Esophagus (tissue), 2 donors: ENCODE results near the gene STXBP1. TPM values are rescaled to one million over a fixed set of nuclear protein-coding genes. Genes with fewer than 3 reads are reported as not detected.

Experiments
- H3K27ac ChIP-seq, 2 donors: one replicate each; pipeline ENCODE4 v1.5.1; 2013; ENCODE audit warnings: low read depth in 2 of 2, mild to moderate bottlenecking in 2 of 2, inconsistent platforms in 1 of 2, low read length in 1 of 2, moderate library complexity in 1 of 2
- H3K27me3 ChIP-seq, 2 donors: one replicate each; pipeline ENCODE4 v1.6.1; 2013; ENCODE audit warnings: low read length in 2 of 2, control low read depth in 1 of 2, mild to moderate bottlenecking in 1 of 2; ENCODE audit not compliant: insufficient read depth in 2 of 2, control insufficient read depth in 1 of 2
- H3K36me3 ChIP-seq, 2 donors: one replicate each; pipeline ENCODE4 v1.6.1; 2013; ENCODE audit warnings: low read length in 1 of 2; ENCODE audit not compliant: control insufficient read depth in 2 of 2, insufficient read depth in 2 of 2
- H3K4me1 ChIP-seq, 2 donors: one replicate each; pipeline ENCODE4 v1.6.1; 2013; ENCODE audit warnings: low read length in 1 of 2; ENCODE audit not compliant: control insufficient read depth in 2 of 2, insufficient read depth in 2 of 2
- H3K4me3 ChIP-seq, 2 donors: one replicate each; pipeline ENCODE4 v1.5.1; 2013; ENCODE audit warnings: low read length in 2 of 2, mild to moderate bottlenecking in 2 of 2, low read depth in 1 of 2, moderate library complexity in 1 of 2
- H3K9me3 ChIP-seq, 2 donors: one replicate each; pipeline ENCODE4 v1.6.1; 2013; ENCODE audit warnings: mild to moderate bottlenecking in 2 of 2, low read depth in 1 of 2, low read length in 1 of 2, moderate library complexity in 1 of 2; ENCODE audit not compliant: control insufficient read depth in 2 of 2, insufficient read depth in 1 of 2
- WGBS, 2 donors: extraction: QIAGEN DNeasy Blood & Tissue Kit; methylation state at CpG; one replicate each; pipeline ENCODE4 v1.1.7; 2013; 5-methylcytosine and 5-hydroxymethylcytosine counted together
- polyA plus RNA-seq, 2 donors: library from polyadenylated mRNA; stranded (reverse); fragments of 200-250 nt; gene quantifications; one replicate each; pipeline ENCODE4 v1.2.3, GENCODE V29; 2013
- donor health status: healthy with polysubstance abuse.
- donor health status: Bipolar disorder and iron deficiency.

The STXBP1 gene
- polyA plus RNA-seq, 2 donors, result 4.7 to 7.1 TPM

DNA sequence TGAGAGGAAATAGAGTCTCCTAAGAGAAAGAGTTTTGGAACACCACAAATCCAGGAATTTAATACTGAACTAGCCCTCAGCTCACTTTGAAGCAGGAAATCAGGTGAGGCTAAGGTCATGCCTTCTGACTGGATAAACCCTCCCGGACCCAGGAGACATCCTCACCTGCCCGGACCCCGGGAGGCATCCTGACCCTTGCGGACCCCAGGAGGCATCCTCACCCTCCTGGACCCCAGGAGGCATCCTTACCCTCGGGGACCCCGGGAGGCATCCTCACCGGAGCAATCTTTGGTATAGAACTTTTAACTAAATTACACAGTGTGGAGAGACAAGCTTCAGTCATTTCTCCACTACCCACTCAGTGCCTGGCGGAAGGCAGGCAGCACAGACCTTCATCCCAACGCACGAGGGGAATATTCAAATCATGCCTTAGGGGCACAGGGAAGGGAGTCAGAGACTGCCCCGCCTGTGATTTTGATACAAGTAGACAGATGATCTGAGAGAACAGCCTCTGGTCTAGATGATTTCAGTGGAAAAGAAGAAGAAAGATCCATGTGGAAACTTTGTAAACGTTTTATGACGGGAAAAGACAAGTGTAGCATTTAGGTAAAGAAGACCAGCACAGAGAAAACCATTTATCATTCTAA is 21.3 kb downstream of the STXBP1 start:
- Histone ChIP-seq H3K36me3 (no peaks in the 10 kb centered on the region), H3K27me3 (no peaks in the 10 kb centered on the region), H3K9me3 (no peaks in the 10 kb centered on the region), H3K4me3 (no peak overlapping the region), H3K27ac (no peak overlapping the region), H3K4me1 (peaks cover 0 to 2% of the 10 kb centered on the region in 2 donors)
- WGBS, 2 donors, result 78 to 80% methylated on average over 13 of the region's 13 CpGs

DNA sequence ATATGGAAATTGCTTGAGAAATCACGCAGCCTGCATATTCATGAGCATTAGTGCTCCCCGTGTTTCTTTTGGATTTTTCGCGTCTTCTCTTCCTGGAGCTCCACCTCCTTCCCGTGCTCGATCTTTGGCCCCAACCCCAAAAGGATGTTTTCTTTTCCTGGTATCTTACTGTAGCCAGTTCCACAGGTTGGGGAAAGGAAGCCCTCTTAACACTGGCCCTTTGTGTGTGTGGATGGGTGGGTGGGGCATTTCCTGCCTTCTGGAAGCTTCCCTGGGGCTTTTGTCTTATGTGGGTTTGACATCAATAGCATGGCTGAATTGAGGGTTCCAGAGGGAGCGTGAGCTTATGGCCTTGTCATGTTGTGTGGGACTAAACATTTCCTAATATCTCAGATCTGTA is 21.9 kb downstream of the STXBP1 start:
- Histone ChIP-seq H3K4me1 (peaks cover 0 to 2% of the 10 kb centered on the region in 2 donors), H3K27me3 (no peaks in the 10 kb centered on the region), H3K4me3 (no peak overlapping the region), H3K36me3 (no peaks in the 10 kb centered on the region), H3K27ac (no peak overlapping the region), H3K9me3 (no peaks in the 10 kb centered on the region)
- 70 to 77% methylated on average over 7 of the region's 7 CpGs for WGBS, 2 donors

- 86 to 89% methylated on average over 5 of the region's 5 CpGs for whole genome bisulfite sequencing, 2 donors
- no peaks in the 10 kb centered on the region for H3K36me3 ChIP-seq
- H3K4me1 ChIP-seq, result no peaks in the 10 kb centered on the region
- no peak overlapping the region for H3K4me3 ChIP-seq
- H3K9me3 ChIP-seq, result no peaks in the 10 kb centered on the region
- no peaks in the 10 kb centered on the region for H3K27me3 ChIP-seq
- H3K27ac ChIP-seq, result no peak overlapping the region
Measured at GRCh38 chr9:127634698-127635097, 22.6 kb downstream of the STXBP1 start.

DNA sequence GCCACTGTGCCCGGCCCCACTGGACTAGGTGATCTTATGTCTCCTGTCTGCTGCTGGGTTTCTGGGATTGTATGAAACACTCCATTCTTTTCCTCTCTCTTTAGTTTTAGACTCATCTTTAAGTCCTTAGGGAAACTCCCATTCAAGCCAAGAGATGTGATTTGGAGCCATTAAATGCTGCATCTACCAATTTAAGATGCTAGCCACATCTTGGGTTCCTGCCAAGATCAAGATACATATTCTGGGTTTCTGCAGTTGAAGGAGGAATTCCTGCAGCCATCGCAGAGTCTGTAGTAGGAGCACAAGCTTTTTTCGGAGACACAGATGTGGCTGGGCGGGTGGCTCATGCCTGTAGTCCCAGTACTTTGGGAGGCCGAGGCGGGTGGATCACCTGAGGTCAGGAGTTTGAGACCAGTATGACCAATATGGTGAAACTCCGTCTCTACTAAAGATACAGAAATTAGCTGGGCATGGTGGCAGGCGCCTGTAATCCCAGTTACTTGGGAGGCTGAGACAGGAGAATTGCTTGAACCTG is 23.2 kb downstream of the STXBP1 start:
- Histone ChIP-seq H3K27ac (no peak overlapping the region), H3K9me3 (no peaks in the 10 kb centered on the region), H3K27me3 (no peaks in the 10 kb centered on the region), H3K4me1 (no peaks in the 10 kb centered on the region), H3K36me3 (no peaks in the 10 kb centered on the region), H3K4me3 (no peak overlapping the region)
- 94 to 95% methylated on average over 8 of the region's 8 CpGs for WGBS, 2 donors

- Histone ChIP-seq H3K4me1 (no peaks in the 10 kb centered on the region), H3K27me3 (no peaks in the 10 kb centered on the region), H3K27ac (peak overlapping the region in 1 of 2 donors; percentile 58), H3K36me3 (no peaks in the 10 kb centered on the region), H3K4me3 (no peak overlapping the region), H3K9me3 (no peaks in the 10 kb centered on the region)
- 26 to 35% methylated on average over 11 of the region's 11 CpGs for WGBS, 2 donors
Measured at GRCh38 chr9:127637322-127637847, 25.3 kb downstream of the STXBP1 start.

- Histone ChIP-seq H3K27ac (no peak overlapping the region), H3K4me1 (no peaks in the 10 kb centered on the region), H3K36me3 (no peaks in the 10 kb centered on the region), H3K4me3 (no peak overlapping the region), H3K9me3 (no peaks in the 10 kb centered on the region), H3K27me3 (no peaks in the 10 kb centered on the region)
- WGBS, 2 donors, result 94% methylated on average over 5 of the region's 5 CpGs
Measured at GRCh38 chr9:127640908-127641545, 28.9 kb downstream of the STXBP1 start.

DNA sequence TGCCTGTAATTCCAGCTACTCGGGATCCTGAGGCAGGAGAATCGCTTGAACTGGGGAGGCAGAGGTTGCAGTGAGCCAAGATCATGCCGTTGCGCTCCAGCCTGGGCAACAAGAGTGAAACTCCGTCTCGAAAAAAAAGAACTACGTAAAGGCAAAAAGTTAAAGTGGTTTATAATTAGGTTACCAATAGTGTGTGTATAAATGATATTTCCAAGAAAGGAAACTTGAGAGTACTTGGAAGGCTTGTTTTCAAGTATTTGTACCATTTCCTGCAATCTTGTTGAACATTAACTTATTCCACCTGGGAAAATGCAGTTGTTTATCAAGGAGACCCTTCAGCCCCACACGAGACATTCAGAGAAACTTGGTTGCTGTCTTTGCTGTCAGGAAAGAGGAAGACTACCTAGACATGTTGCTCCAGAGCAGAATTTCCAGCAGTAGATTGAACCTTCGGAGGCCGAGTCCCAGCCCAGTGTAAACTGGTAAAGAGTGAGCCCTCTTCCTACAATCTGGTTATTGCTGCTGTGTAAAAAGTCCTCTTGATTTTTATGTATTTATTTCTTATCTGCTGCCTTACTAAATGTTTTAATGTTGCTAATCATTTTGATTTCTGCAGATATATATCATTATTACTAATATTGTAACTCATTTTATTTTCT is 30.1 kb downstream of the STXBP1 start:
- no peaks in the 10 kb centered on the region for H3K36me3 ChIP-seq
- H3K4me3 ChIP-seq, result no peak overlapping the region
- 54 to 68% methylated on average over 10 of the region's 10 CpGs for WGBS, 2 donors
- H3K27ac ChIP-seq, result no peak overlapping the region
- H3K27me3 ChIP-seq, result no peaks in the 10 kb centered on the region
- no peaks in the 10 kb centered on the region for H3K4me1 ChIP-seq
- no peaks in the 10 kb centered on the region for H3K9me3 ChIP-seq

DNA sequence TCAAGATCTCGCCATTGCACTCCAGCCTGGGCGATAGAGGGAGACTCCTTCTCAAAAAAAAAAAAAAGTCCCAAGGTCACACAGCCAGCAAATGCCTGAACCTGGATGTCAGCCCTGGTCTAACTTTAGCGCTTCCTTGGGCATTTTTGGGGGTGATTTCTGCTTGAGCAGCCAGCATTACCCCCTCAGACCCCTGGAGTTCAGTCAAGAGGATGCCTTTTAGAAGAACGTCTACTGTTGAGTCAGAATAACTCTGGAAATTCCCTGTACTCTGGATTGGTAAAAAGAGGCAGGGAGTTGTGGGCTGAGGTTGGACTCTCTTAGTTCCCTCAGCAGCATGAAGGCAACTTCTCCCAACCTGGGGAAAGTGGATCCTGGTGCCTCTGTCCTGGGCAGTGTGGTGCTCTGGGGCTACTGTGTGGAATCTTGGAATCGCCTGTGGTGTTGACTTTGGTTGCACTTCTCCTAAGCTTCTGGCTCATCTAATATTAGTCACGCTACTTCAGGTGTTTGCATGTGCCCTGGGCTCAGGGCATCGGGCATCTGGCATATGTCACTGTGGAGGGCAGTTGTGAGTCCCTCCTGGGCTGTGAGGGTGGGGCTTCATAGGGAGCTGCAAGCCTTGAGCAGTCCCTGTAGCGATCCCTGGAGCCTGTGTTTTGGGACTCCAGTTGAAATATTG is 32.2 kb downstream of the STXBP1 start:
- Histone ChIP-seq H3K27me3 (no peaks in the 10 kb centered on the region), H3K4me3 (no peak overlapping the region), H3K36me3 (no peaks in the 10 kb centered on the region), H3K27ac (no peak overlapping the region), H3K9me3 (no peaks in the 10 kb centered on the region), H3K4me1 (no peaks in the 10 kb centered on the region)
- WGBS, 2 donors, result 84 to 87% methylated on average over 8 of the region's 8 CpGs

DNA sequence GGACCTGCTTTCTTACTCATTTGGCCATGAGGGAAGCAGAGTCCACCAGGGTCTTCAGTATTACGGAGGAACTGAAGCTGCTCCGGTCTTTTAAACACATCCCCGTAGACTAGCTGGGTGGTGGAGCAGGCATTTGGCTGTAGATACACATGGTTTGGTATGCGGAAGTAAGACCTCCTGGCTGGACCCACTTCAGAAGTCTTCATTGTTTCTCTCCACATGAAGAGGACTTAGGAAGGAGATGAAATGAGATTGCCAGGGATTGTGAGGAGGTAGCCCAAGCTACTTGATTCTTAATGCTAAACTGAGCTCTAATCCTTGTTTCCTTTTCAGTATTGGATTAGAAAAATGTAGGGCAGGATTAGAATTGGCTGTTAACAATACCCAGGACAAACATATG is 32.9 kb downstream of the STXBP1 start:
- 62 to 68% methylated on average over 4 of the region's 4 CpGs for WGBS, 2 donors
- H3K9me3 ChIP-seq, result no peaks in the 10 kb centered on the region
- no peak overlapping the region for H3K4me3 ChIP-seq
- H3K36me3 ChIP-seq, result no peaks in the 10 kb centered on the region
- H3K4me1 ChIP-seq, result no peaks in the 10 kb centered on the region
- no peak overlapping the region for H3K27ac ChIP-seq
- no peaks in the 10 kb centered on the region for H3K27me3 ChIP-seq
